OCI-LY1 (cell line): Measurements from ENCODE around the gene PSMD6.

Experiments
- H2AFZ ChIP-seq: fragments of 200-600 bp; sonication (generic), shearing (Covaris generic); 2 replicates; pipeline ENCODE4 v1.6.0; 2014; ENCODE audit warnings: antibody characterized with exemption, mild to moderate bottlenecking, low read length
- H3F3A ChIP-seq: fragments of 200-600 bp; sonication (generic), shearing (Covaris generic); 2 replicates; pipeline ENCODE4 v1.6.0; 2014; ENCODE audit warnings: mild to moderate bottlenecking, antibody characterized with exemption, low read length, moderate library complexity; ENCODE audit not compliant: insufficient read depth
- H3K27ac ChIP-seq: fragments of 200-600 bp; sonication (generic); 2 replicates; pipeline ENCODE4 v1.5.1; 2014; ENCODE audit warnings: low read length, mixed run types, mild to moderate bottlenecking, low read depth; ENCODE audit not compliant: poor library complexity, severe bottlenecking
- H3K27me3 ChIP-seq: fragments of 200-600 bp; sonication (generic); 2 replicates; pipeline ENCODE4 v1.6.0; 2014; ENCODE audit warnings: antibody characterized with exemption, mild to moderate bottlenecking, low read length, moderate library complexity; ENCODE audit not compliant: insufficient read depth
- H3K36me3 ChIP-seq: fragments of 200-600 bp; sonication (generic); 2 replicates; pipeline ENCODE4 v1.6.1; 2014; ENCODE audit warnings: mild to moderate bottlenecking, antibody characterized with exemption, low read length, moderate library complexity, mixed read lengths; ENCODE audit not compliant: insufficient read depth
- H3K4me1 ChIP-seq: fragments of 200-600 bp; sonication (generic); 2 replicates; pipeline ENCODE4 v1.5.1; 2014; ENCODE audit warnings: mild to moderate bottlenecking, low read length, moderate library complexity; ENCODE audit not compliant: insufficient read depth, severe bottlenecking
- H3K4me2 ChIP-seq: fragments of 200-600 bp; sonication (generic), shearing (Covaris generic); 2 replicates; pipeline ENCODE4 v1.6.1; 2014; ENCODE audit warnings: low read length
- H3K4me3 ChIP-seq: fragments of 200-600 bp; sonication (generic); 2 replicates; pipeline ENCODE4 v1.5.1; 2014; ENCODE audit warnings: low read length, low read depth, mild to moderate bottlenecking, mixed read lengths; ENCODE audit not compliant: poor library complexity, severe bottlenecking
- H3K79me2 ChIP-seq: fragments of 200-600 bp; shearing (Covaris generic); 2 replicates; pipeline ENCODE4 v1.6.1; 2016; ENCODE audit warnings: mixed run types, low read length, mixed read lengths; ENCODE audit not compliant: insufficient read depth
- H3K9ac ChIP-seq: fragments of 200-600 bp; sonication (generic), shearing (Covaris generic); 2 replicates; pipeline ENCODE4 v1.6.1; 2014; ENCODE audit warnings: mild to moderate bottlenecking, low read length, mixed read lengths
- H3K9me2 ChIP-seq: fragments of 200-600 bp; sonication (generic), shearing (Covaris generic); 2 replicates; pipeline ENCODE4 v1.6.1; 2014; ENCODE audit warnings: low read depth, mild to moderate bottlenecking, low read length, mixed read lengths
- H3K9me3 ChIP-seq: fragments of 200-600 bp; shearing (Covaris generic); 2 replicates; pipeline ENCODE4 v1.6.1; 2014; ENCODE audit warnings: low read length, mixed read lengths
- H4K20me1 ChIP-seq: fragments of 200-600 bp; sonication (generic), shearing (Covaris generic); 2 replicates; pipeline ENCODE4 v1.6.0; 2016; ENCODE audit warnings: mild to moderate bottlenecking, low read length; ENCODE audit not compliant: insufficient read depth
- CTCF ChIP-seq: fragments of 200-600 bp; sonication (generic), shearing (Covaris generic); IDR thresholded peaks from 2 replicates; pipeline ENCODE4 v1.5.1; 2017; ENCODE audit warnings: mild to moderate bottlenecking, antibody characterized with exemption, low read length, moderate library complexity, mixed read lengths
- EZH2 ChIP-seq: fragments of 200-600 bp; sonication (generic), shearing (Covaris generic); IDR thresholded peaks from 2 replicates; pipeline ENCODE4 v1.8.0; 2017; ENCODE audit warnings: borderline replicate concordance, mixed run types, mild to moderate bottlenecking, antibody characterized with exemption, low read length, moderate library complexity, mixed read lengths

PSMD6 gene

GRCh38 chr3:63998852-63999754 lies 24.2 kb downstream of the PSMD6 start:
- Histone ChIP-seq H3K9me2 (no peaks in the 10 kb centered on the region), H3K79me2 (no peaks in the 10 kb centered on the region), H3K27me3 (no peaks in the 10 kb centered on the region), H2AFZ (no peak overlapping the region), H3K27ac (no peak overlapping the region), H3K9ac (no peak overlapping the region), H3K4me1 (no peaks in the 10 kb centered on the region), H3K36me3 (peaks cover 85% of the 10 kb centered on the region), H3F3A (no peaks in the 10 kb centered on the region), H3K9me3 (no peaks in the 10 kb centered on the region), H3K4me3 (no peak overlapping the region), H3K4me2 (no peak overlapping the region), H4K20me1 (no peaks in the 10 kb centered on the region)
- TF ChIP-seq CTCF (no peak), EZH2 (no peak)

- H3K4me1 ChIP-seq = no peaks in the 10 kb centered on the region
- peaks cover 98% of the 10 kb centered on the region for H3K36me3 ChIP-seq
- H3K9me3 ChIP-seq = no peaks in the 10 kb centered on the region
Observed at GRCh38 chr3:63995086-63995485, 28.2 kb downstream of the PSMD6 start.

GRCh38 chr3:63993653-63994079 lies 29.6 kb downstream of the PSMD6 start:
- Histone ChIP-seq H3K27me3 (no peaks in the 10 kb centered on the region), H3K4me2 (no peak overlapping the region), H3K9ac (no peak overlapping the region), H3K27ac (no peak overlapping the region), H3K9me3 (no peaks in the 10 kb centered on the region), H2AFZ (no peak overlapping the region), H3K9me2 (no peaks in the 10 kb centered on the region), H3K4me1 (no peaks in the 10 kb centered on the region), H4K20me1 (no peaks in the 10 kb centered on the region), H3K4me3 (no peak overlapping the region), H3K36me3 (peaks cover 98% of the 10 kb centered on the region), H3K79me2 (no peaks in the 10 kb centered on the region), H3F3A (no peaks in the 10 kb centered on the region)
- TF ChIP-seq EZH2 (no peak), CTCF (peak; percentile 79)

More at GRCh38 chr3:63995086-63995485, 28.2 kb downstream of the PSMD6 start:
- Histone ChIP-seq H3K27ac (no peak overlapping the region), H4K20me1 (no peaks in the 10 kb centered on the region), H3K4me2 (no peak overlapping the region), H3K4me3 (no peak overlapping the region), H3K79me2 (no peaks in the 10 kb centered on the region), H3K9me2 (no peaks in the 10 kb centered on the region), H3F3A (no peaks in the 10 kb centered on the region), H3K9ac (no peak overlapping the region), H2AFZ (no peak overlapping the region), H3K27me3 (no peaks in the 10 kb centered on the region)
- TF ChIP-seq EZH2 = no peak
- TF ChIP-seq CTCF = no peak
